HG02981 (cell line): ENCODE measurements around the gene CCDC50.

Experiments used
- ATAC-seq: cut with Tn5 transposase; IDR thresholded peaks from one replicate; pipeline ENCODE4 v1.9.1; 2021; ENCODE audit warnings: mild to moderate bottlenecking, moderate library complexity; ENCODE audit not compliant: unreplicated experiment

The CCDC50 gene, protein sequence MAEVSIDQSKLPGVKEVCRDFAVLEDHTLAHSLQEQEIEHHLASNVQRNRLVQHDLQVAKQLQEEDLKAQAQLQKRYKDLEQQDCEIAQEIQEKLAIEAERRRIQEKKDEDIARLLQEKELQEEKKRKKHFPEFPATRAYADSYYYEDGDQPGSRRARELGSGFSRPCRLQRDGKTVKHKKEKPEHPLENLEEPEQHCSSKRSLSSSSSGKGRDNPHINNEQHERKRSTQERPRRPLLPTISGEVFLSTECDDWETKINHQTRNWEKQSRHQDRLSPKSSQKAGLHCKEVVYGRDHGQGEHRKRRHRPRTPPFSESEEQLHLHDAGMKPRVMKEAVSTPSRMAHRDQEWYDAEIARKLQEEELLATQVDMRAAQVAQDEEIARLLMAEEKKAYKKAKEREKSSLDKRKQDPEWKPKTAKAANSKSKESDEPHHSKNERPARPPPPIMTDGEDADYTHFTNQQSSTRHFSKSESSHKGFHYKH

DNA sequence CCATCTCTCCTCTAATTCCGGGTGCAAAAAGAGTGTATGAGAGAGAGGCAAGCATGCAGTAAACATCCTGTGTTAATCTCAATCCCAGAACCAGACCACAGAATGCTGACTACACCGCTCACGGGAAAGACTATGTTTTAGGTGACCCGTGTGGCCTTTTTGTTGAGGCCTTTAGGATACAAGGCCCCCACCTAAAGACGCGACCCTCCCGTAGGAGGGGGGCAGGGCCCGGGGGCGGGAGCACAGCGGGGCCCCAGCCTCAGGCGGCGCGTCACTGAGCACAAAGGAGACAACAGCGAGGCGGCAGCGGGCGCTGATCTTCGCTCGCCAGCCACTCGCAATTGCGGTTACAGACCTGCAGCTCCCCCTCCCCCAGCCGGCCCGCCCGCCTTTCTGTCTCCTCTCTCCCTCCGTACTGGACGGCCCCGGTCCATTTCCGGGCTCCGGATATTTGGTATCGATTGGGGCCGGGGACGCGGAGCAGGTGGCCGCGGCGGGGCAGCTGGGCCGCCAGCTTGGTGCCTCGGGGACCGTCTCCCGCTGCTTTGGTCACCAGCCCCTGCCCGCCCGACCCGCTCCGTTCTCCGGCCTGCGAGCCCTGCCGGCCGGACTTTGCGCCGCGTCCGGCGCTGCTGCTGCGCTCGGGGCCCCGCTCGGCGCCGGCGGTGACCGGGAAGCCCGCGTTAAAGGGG lies at the start of gene CCDC50:
CCDC50 (plus strand) TSS at position 433 of the 692 bp plus-strand sequence. CDS start 281 bp downstream, outside the sequence.
- peak; percentile 78 for ATAC-seq

DNA sequence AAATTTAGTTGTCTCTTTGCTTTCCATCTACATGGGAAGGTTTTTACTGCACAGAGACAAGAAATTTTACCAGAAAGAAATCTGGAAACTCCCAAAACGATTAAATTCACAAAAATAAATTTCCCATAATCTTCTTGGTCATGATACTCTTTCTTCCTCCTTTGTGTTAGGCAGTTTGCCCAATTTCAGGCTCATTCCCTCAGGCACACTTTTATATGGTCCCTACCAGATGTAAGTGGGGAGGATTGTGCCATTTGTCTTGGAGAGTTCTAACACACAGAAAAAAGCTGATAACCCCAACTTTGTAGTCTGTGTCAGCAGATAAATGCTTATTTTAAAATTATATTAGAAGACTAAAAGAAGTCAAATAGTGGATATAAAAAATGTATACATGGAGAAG lies 49.1 kb upstream of the CCDC50 start:
- no peak for ATAC-seq

DNA sequence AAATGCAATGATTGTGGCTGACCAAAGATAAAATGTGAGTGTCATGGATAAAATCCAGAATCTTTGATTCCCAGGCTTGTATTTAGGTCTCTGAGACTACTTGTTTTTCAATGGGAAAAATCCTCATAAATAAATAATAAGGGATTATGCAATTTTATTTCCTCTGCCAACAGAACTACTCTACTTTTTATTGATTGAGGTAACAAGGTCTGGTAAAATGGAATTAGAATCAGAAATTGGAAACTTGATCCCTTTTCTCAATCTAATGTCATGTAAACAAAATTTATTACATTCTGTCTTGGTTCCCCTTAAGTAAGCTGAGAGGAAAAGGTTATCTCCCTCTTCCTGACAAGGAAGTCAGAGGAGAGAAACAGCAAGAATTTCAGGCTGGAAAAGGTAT lies 48.3 kb upstream of the CCDC50 start:
- ATAC-seq, result no peak

DNA sequence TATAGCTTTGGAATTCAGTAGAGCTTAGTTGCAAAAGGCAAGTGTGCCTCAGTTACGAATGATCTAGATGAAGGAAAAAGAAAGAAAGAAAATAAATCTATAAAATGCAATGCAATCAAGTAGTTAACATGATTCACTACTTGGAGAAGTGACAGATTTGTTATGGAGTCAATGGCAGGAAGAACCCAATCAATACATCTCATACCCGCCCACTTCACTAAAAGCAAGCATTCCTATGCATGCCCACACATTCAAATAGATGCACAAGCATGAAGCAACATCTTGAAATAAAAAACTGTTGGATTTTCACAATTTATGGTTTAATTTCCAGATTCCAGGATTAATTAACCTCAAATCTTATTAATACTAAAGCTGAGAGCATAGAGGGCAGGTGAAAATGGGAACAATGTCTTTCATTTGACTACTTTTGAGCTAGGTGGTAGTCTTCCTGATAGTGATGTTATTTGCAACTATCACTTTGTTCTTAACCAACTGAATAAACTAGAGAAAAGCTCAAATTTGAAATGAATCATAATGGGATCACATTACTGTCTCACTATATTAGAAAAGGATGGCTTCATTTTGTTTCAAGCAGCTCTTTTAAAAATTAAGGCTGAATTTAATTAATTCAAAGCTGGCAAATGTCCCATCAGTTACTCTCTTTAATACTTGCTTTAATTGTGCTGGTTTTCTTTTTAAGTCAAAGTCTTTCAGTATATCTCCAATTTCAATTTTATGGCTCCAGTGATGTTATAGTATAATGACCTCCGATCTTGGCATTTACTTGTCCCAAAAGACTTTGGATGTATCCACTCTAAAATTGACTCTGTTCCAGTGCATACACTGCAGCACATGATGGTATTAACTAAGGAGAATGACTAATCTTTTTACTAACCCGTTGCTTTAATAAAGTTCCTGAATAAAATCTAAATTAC lies 46.7 kb upstream of the CCDC50 start:
- no peak for ATAC-seq

DNA sequence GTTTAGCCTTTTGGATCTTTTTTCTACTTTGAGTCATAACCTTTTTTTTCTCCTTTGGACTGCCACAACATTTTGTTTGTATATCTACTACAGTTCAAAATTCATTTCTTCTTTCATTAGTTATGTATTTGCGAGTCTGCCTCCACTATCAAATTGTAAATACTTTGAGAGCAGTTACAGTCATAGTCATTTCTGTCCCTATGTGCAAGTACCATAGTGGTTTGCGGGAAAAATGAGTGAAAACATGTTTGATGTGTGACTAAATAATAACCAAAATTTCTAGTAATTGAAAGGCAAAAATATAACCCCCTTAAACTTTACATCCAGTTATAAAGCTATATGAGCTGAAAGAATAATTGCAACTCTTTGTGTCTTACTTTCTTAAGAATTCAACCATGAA lies 45.8 kb upstream of the CCDC50 start:
- peak; percentile 73 for ATAC-seq

DNA sequence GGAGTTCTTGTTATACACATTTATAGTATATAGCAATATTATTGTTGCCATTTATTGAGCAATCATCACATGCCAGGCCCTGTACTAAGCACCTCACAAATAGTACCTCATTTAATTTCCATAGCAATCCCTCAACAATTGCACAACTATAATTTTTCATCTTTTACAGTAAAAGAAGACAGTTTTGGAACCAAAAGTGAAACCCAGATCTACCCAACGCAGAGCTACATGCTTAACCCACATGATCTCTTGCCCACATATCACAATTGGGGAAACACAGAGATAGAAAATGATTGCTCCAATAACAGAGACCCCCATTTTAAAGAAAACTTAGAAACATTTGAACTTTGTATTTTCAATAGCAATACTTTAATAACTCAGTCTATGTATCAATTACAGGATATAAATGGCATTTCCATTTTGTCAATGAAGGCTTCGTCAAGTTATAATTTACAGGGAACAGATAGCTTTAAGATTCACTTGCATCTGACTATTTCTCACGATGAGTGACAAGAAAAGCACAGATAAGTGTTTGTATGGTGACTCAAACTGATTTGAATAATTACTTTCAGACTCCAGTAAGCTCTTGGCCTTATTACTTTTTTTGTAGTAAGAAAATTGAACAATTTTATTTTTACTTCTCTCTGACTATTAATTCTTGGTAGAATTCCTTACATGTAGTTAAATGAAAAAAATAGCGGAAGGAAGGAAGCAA lies 38.7 kb upstream of the CCDC50 start:
- peak; percentile 95 for ATAC-seq

DNA sequence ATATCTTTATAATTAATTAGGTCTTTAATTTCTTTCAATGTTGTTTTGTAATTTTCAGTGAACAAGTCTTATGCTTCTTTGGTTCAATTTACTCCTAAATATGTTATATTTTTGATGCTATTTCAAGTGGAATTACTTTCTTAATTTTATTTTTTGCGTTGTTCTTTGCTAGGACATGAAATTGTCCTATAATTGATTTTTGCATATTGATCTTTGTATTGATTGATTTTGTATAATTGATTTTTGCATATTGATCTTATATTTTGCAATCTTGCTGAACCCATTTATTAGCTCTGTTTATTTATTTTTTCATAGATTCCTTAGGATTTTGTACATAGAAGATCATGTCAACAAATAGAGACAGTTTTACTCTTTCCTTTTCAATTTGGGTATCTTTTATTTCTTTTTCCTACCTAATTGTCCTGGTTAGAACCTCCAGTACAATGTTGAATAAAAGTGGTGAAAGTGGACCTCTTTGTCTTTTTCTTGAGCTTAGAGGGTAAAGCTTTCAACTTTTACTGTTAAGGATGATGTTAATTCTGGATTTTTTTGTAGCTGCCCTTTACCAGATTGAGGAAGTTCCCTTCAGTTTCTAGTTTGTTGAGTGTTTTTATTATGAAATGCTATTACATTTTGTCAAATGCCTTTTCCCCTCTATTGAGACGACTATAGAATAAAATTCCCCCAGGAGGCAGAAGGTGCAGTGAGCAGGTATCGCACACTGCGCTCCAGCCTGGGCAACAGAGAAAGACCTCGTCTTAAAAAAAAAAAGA lies 36.8 kb upstream of the CCDC50 start:
- ATAC-seq, result no peak

DNA sequence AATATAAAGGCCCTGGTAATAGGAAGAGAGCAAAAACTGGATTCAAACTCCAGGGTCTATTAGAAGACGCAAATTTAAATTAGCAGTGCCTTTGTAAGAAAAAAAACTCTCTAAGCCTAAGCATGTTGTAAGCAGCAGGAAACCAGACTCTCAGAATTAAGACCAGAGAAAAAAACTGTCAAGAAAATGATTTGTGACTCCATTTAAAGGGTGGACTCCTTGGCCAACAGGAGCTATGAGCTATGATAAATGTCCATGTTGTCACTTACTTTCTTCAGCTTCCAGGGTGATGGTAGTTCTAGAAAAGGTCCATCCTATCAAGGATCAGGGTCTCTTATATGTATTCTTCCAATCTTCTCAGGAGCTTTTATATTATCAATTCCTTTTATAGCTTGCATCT lies 34.9 kb upstream of the CCDC50 start:
- no peak for ATAC-seq

DNA sequence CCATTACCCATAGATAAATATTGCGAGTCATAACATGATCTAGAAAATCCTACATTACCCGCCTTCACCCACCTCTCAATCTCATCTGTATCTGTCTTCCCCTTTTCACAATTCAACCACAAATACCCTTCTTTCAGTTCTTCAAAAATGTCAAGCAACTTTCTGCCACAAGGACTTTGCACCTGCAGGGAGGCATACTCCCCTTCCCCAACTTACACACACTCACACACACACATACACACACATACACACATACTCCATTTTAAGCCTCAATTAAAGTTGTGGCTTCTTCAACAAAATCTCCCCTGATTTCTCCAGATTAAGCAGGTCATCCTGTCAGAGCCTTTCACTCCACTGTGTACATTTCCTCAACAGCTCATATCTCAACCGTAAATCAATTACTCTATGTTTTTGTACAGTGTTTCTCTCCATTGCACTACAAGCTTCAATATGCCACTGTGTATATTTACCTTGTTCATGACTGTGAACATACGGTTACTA lies 33.1 kb upstream of the CCDC50 start:
- ATAC-seq, result peak; percentile 85

DNA sequence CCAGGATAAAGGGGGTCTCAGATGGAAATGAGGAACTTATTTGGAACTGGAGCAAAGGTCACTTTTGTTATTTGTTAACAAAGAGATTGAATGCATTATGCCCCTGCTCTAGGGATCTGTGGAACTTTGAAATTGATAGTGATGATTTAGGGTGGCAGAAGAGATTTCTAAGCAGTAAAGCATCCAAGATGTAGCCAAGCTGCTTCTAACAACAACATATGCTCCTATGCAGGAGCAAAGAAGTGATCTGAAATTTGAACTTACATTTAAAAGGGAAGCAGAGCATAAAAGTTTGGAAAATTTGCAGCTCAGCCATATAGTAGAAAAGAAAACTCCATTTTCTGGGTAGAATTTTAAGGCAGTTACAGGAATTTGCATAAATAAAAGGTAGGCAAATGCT lies 30.3 kb upstream of the CCDC50 start:
- no peak for ATAC-seq

DNA sequence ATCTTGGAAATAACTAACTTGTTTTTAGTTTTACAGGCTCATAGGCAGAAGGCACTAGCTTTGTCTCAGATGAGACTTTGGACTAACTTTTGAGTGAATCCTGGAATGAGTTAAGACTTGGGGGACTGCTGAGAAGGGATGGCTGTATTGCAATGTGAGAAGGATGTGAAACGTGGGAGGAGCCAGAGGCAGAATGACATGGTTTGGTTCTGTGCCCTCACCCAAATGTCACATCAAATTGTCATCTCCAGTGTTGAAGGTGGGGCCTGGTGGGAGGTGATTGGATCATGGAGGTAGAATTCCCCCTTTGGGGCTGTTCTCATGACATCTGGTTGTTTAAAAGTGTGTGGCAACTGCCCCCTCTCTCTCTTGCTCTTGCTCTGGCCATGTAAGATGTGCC lies 28.8 kb upstream of the CCDC50 start:
- ATAC-seq, result peak; percentile 15

DNA sequence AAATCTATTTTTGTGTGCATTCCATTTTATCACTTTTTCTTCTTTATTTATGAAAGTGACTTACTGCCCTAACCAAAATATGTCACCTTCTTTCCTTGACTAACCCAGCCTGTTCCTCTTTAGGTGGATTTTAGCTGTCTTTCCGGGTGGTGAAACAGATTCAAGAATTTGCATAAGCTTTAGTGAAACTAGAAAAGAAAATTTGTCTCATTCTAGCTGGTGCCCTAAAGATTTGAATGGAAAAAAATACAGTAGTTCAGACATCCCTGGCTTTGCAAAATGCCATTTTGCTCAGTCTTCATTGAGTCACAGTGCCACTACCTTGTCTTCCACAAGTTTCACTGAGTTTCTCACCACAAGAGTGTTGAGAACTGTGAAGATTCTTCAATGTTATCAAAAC lies 28.2 kb upstream of the CCDC50 start:
- peak; percentile 79 for ATAC-seq

DNA sequence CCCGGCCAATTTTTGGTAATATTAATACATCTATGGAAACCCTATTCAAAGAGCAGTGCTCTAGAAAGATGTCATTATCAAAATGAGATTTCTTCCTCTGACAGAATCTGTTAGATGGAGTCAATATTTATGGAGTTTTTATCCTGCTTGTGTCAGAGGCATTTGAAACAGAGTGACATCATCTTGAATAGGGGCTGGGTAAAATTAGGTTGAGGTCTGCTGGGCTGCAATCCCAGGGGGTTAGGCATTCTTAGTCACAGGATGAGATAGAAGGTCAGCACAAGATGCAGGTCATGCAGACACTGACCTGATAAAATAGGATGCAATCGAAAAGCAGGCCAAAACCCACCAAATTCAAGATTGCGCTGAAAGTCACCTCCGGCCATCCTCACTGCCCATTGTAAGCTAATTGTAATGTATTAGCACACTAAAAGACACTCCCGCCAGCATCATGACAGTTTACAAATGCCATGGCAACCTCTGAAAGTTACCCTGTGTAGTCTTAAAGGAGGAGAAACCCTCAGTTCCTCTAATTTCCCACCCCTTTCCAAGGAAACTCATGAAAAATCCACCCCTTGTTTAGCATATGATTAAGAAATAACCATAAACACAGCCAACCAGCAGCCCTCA lies 27.3 kb upstream of the CCDC50 start:
- ATAC-seq, result no peak

DNA sequence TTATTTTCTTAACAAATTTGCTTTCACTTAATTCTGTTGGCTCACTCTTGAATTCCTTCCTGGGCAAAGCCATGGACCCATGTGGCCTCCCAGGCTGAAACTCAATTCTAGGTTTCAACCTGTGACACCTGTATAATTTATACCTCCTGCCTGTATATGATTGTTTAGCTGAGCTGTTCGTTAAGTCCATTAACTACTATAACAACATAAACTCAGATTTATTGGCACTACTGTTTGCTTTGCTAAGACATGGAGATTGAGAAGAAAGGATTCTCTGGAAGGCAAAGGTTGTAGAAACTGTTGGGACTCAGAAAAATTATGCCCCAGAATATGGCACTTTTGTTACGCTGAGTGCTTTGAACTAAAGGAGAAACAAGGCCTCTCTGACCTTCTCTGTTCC lies 26.7 kb upstream of the CCDC50 start:
- ATAC-seq, result no peak

DNA sequence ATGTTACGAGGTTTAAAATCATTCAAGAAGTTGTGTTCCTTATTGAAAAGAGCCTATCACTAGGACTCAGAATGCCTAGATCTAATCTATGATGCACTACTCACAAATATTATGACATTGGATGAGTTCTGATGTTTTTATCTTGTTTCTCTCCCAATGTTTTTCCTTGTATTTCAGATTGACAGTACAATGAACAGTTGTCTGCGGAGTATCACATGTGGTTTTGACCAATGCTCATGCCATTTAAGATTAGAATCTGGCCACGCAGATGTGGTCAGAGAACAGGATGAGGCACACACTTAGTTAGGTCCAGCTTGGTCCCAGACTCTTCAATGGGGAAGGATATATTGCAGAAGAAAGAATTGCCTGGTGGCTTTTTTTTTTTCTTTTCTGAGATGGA lies 25.6 kb upstream of the CCDC50 start:
- no peak for ATAC-seq

DNA sequence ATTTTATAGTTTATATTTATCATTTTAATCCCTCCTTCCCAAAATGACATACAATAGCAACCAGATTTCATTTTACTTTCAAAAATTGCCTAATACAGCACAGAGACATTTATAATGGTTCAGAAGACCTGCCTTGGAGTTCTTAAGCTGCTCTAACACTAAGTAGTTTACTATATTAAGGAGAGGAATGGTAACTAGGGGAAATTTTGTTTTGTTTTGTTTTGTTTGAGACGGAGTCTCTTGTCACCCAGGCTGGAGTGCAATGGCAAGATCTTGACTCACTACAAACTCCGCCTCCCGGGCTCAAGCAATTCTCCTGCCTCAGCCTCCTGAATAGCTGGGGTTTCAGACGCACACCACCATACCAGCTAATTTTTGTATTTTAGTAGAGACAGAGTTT lies 22.8 kb upstream of the CCDC50 start:
- ATAC-seq, result no peak

DNA sequence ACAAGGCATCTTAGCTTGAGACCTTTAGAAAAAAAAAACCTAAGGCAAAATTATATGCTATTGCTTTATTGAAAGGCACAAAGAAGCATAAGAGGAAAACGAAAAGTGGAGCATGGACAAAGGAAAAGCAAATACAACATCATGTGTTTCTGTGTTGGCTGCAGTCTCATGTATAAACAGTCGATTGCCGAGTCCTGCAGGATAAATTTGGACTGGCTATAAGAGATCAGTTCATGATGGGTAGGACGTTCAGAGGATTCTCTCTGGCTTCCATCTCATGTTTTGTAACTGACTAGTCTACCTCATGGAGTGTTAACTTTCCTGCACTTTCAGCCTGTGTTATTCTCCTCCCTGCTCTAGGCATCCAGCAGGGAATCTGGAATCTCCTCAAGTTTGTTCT lies 21.9 kb upstream of the CCDC50 start:
- ATAC-seq, result no peak

DNA sequence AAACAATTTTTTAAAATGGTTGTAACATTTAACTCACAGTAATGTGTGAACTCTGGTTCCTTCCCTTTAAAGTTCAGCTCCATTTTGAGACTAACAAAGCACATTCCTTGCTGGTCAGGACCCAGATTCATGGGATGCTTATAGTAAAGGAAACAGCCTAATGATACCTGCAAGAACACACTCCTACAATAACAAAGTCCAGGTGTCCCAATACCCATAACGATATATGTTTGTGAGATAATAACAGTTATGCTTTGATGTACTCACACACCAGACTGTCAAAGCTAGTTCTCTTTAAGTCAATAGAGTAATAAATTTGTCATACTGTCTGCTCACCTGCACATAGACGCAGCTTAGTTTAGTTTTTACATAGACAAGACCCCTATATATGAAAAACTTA lies 15.9 kb upstream of the CCDC50 start:
- ATAC-seq, result no peak

DNA sequence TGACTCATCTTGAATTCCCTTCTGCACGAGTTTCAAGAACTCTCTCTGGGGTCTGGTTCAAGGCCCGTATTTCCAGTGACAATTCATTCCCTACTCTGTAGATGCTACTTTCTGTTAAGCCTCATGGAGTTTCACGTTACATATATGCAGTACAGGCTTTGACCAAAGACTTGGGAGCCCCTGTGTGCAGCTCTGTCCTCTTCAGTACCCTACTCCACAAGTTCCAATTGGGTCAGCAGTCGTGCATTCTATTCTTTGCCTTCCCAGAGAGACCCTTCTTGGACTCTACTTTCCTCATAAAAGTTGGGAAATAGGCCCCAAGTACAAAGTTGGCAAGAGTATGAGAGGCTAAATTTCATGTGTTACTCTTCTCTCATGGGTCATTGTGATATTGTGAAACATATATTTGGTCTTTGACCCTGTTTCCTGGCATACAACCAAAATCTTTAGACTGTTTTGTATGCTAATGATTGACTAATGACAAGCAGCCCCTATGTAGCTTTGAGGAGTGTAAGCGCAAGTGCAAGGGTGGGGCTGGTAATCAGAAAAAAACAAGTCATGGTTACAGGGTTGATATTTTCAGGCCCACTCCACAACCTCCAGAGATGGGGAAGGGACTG lies 15.0 kb upstream of the CCDC50 start:
- ATAC-seq, result no peak
